GM12878 (cell line): ENCODE data around the gene ZNF672. TPM values are rescaled to one million over a fixed set of nuclear protein-coding genes. Genes with fewer than 3 reads are reported as not detected.
A peak's percentile ranks its signal among the peaks of the same experiment; 100 is the strongest.

Experiments
- BCL3 ChIP-seq: IDR thresholded peaks from 2 replicates; pipeline ENCODE4 v1.6.1; 2011; ENCODE audit warnings: borderline replicate concordance, low read depth, mild to moderate bottlenecking, moderate library complexity, low read length; ENCODE audit not compliant: insufficient read depth, poor library complexity, severe bottlenecking
- CREM ChIP-seq: IDR thresholded peaks from 2 replicates; pipeline ENCODE4 v1.6.1; 2014; ENCODE audit warnings: antibody characterized with exemption, low read depth
- DPF2 ChIP-seq: fragments of 450-650 bp; IDR thresholded peaks from 2 replicates; pipeline ENCODE4 v1.6.1; 2017; ENCODE audit warnings: mild to moderate bottlenecking
- ELK1 ChIP-seq: IDR thresholded peaks from 2 replicates; pipeline ENCODE4 v1.6.1; 2012; ENCODE audit warnings: low read depth, low read length, improper control_type of control experiment
- HSF1 ChIP-seq: fragments of 150-350 bp; IDR thresholded peaks from 2 replicates; pipeline ENCODE4 v1.6.1; 2014; ENCODE audit warnings: mild to moderate bottlenecking, low read depth, low read length
- IRF5 ChIP-seq: fragments of 450-650 bp; IDR thresholded peaks from 2 replicates; pipeline ENCODE4 v1.6.1; 2017; ENCODE audit warnings: borderline replicate concordance
- KDM1A ChIP-seq: fragments of 200-600 bp; sonication (generic); IDR thresholded peaks from 2 replicates; pipeline ENCODE4 v1.6.1; 2016; ENCODE audit warnings: borderline replicate concordance
- LARP7 ChIP-seq: fragments of 450-650 bp; IDR thresholded peaks from 2 replicates; pipeline ENCODE4 v1.6.1; 2017; ENCODE audit warnings: mild to moderate bottlenecking
- MEF2A ChIP-seq: IDR thresholded peaks from 2 replicates; pipeline ENCODE4 v1.6.1; 2011; ENCODE audit warnings: low read depth, mild to moderate bottlenecking, low read length, moderate library complexity; ENCODE audit not compliant: insufficient read depth
- NFYA ChIP-seq: IDR thresholded peaks from 2 replicates; pipeline ENCODE4 v1.6.1; 2011; ENCODE audit warnings: low read depth, mild to moderate bottlenecking, low read length, improper control_type of control experiment, borderline replicate concordance
- NRF1 ChIP-seq: conservative IDR thresholded peaks from 2 replicates; pipeline ENCODE4 v1.6.1; 2011; ENCODE audit warnings: mild to moderate bottlenecking, low read depth, low read length, improper control_type of control experiment
- PKNOX1 ChIP-seq: fragments of 450-650 bp; IDR thresholded peaks from 2 replicates; pipeline ENCODE4 v1.6.1; 2016; ENCODE audit warnings: mild to moderate bottlenecking
- POU2F2 ChIP-seq: IDR thresholded peaks from 3 replicates; pipeline ENCODE4 v1.6.1; 2011; ENCODE audit warnings: low read depth, mild to moderate bottlenecking, low read length, borderline replicate concordance
- REST ChIP-seq: IDR thresholded peaks from 2 replicates; pipeline ENCODE4 v1.6.1; 2012; ENCODE audit warnings: mild to moderate bottlenecking, low read depth, low read length
- USF2 ChIP-seq: IDR thresholded peaks from 2 replicates; pipeline ENCODE4 v1.6.1; 2011; ENCODE audit warnings: low read depth, low read length, improper control_type of control experiment, borderline replicate concordance
- ZBED1 ChIP-seq: IDR thresholded peaks from 2 replicates; pipeline ENCODE4 v1.6.1; 2016; ENCODE audit warnings: borderline replicate concordance
- polyA plus RNA-seq, 11 experiments: library from polyadenylated mRNA; depleted of rRNA in 4 of 11; unstranded in 6 of 11; stranded (reverse) in 5 of 11; fragments of >200 nt; fragmentation: Nextera tagmentation in 4 of 11; fragmentation: Illumina TruSeq in 1 of 11; extraction: Ambion mirVana in 4 of 11; extraction: Trizol in 1 of 11; gene quantifications; 1 replicate in 1 of 11; 2 replicates in 10 of 11; pipeline versions ENCODE4 v1.2.1 to v1.2.3, GENCODE V29; 2011 to 2016; ENCODE audit warnings: inconsistent platforms in 2 of 11, missing spikeins in 2 of 11, low read depth in 1 of 11
- total RNA-seq, 4 experiments: library from RNA; depleted of rRNA in 3 of 4; stranded (reverse); fragments of >200 nt in 3 of 4; fragmentation: Illumina TruSeq in 1 of 4; extraction: Trizol in 1 of 4; gene quantifications; 2 replicates each; pipeline versions ENCODE4 v1.2.1 to v1.2.3, GENCODE V29; 2013 to 2021

ZNF672 gene
- total and polyA plus RNA-seq, 10 of the 15 experiments (the other 5 are each of a cell fraction or from before 2014, with no cell fraction given) = 2.9 to 51.3 (median 39.8) TPM

- no peak for TF ChIP-seq USF2
- TF ChIP-seq ZBED1 = no peak; the same call in 1 of the 2 replicates
- no peak for TF ChIP-seq LARP7
- no peak for TF ChIP-seq NFYA
- no peak for TF ChIP-seq NRF1
- no peak for TF ChIP-seq KDM1A
- no peak for TF ChIP-seq REST
- no peak for TF ChIP-seq POU2F2
- TF ChIP-seq ELK1 = no peak
- no peak; the same call in 1 of the 2 replicates for TF ChIP-seq IRF5
- peak; percentile 27 for TF ChIP-seq PKNOX1
- TF ChIP-seq DPF2 = no peak
- TF ChIP-seq HSF1 = no peak
- TF ChIP-seq BCL3 = no peak
- TF ChIP-seq CREM = peak; percentile 92
- TF ChIP-seq MEF2A = no peak
Measured at GRCh38 chr1:248873993-248874533, 36.0 kb downstream of the ZNF672 start (continued).
